ENCODE measurements around the gene ENOX1. TPM values are rescaled to one million over a fixed set of nuclear protein-coding genes. Genes with fewer than 3 reads are reported as not detected.

The ENOX1 gene
- total and polyA plus RNA-seq, 2 of the 13 experiments (the other 11 are each of a cell fraction or from before 2014, with no cell fraction given), result not detected

- Histone ChIP-seq H4K20me1 (ENCODE audit: insufficient read depth, low read length) (no peaks in the 10 kb centered on the region), H2AFZ (ENCODE audit: low read length) (no peak overlapping the region), H3K36me3 (replicated peaks in 1 of 2; ENCODE audit: control insufficient read depth in 1 of 2, insufficient read depth in 2 of 2, low read length in 2 of 2) (no peaks in the 10 kb centered on the region), H3K9me3 (ENCODE audit: low read length) (no peaks in the 10 kb centered on the region), H3K4me1 (ENCODE audit: insufficient read depth, low read length) (no peaks in the 10 kb centered on the region), H3K79me2 (ENCODE audit: insufficient read depth, low read length) (no peaks in the 10 kb centered on the region), H3K4me2 (ENCODE audit: low read depth, low read length) (no peak overlapping the region), H3K27me3 (ENCODE audit: control insufficient read depth in 1 of 2, insufficient read depth in 2 of 2, low read length in 2 of 2) (no peaks in the 10 kb centered on the region), H3K4me3 (replicated peaks in 1 of 3; ENCODE audit: insufficient read depth in 1 of 3, low read depth in 2 of 3, low read length in 3 of 3) (no peak overlapping the region), H3K9ac (ENCODE audit: insufficient read depth, low read depth, low read length) (no peak overlapping the region), H3K27ac (ENCODE audit: extremely low read length, insufficient read depth, low read length) (no peak overlapping the region)
- TF ChIP-seq ATF3 (CRISPR knock-in tag; IDR thresholded peaks at IDR 0.05) (no peak), SMARCC2 (IDR thresholded peaks at IDR 0.05) (no peak), HMG20B (CRISPR knock-in tag; conservative IDR thresholded peaks at IDR 0.05) (no peak), ZNF784 (CRISPR knock-in tag; IDR thresholded peaks at IDR 0.05; ENCODE audit: borderline replicate concordance) (no peak), NR2F2 (IDR thresholded peaks at IDR 0.05; ENCODE audit: borderline replicate concordance, low read depth) (no peak)
- in situ Hi-C loops (cut with HindIII; ENCODE audit: extremely low pct_ligation_motif_present, low pct_unique_long_range_greater_than_20kb), result no loop called here
- intact Hi-C loops (cut with micrococcal nuclease; ENCODE audit: unreplicated experiment), result no loop called here
- POLR2A ChIA-PET, result no interaction called here
- BruUV-seq (replicated peaks), result no TSS peak
- no peak for ATAC-seq
- no peak for DNase-seq (ENCODE audit: low spot score)
- CTCF ChIA-PET (ENCODE audit: low intra/inter-chr PET ratio, low total read pairs), result no interaction called here
- no peak for FAIRE-seq
These were observed 451.0 kb downstream of the ENOX1 start for GRCh38 chr13:43335764-43336163.

- Histone ChIP-seq H4K20me1 (ENCODE audit: insufficient read depth, low read length) (no peaks in the 10 kb centered on the region), H3K9ac (ENCODE audit: insufficient read depth, low read depth, low read length) (no peak overlapping the region), H3K27ac (ENCODE audit: extremely low read length, insufficient read depth, low read length) (no peak overlapping the region), H3K4me3 (replicated peaks in 1 of 3; ENCODE audit: insufficient read depth in 1 of 3, low read depth in 2 of 3, low read length in 3 of 3) (no peak overlapping the region), H2AFZ (ENCODE audit: low read length) (no peak overlapping the region), H3K4me2 (ENCODE audit: low read depth, low read length) (no peak overlapping the region), H3K36me3 (replicated peaks in 1 of 2; ENCODE audit: control insufficient read depth in 1 of 2, insufficient read depth in 2 of 2, low read length in 2 of 2) (no peaks in the 10 kb centered on the region), H3K79me2 (ENCODE audit: insufficient read depth, low read length) (no peaks in the 10 kb centered on the region), H3K4me1 (ENCODE audit: insufficient read depth, low read length) (no peaks in the 10 kb centered on the region), H3K9me3 (ENCODE audit: low read length) (no peaks in the 10 kb centered on the region), H3K27me3 (ENCODE audit: control insufficient read depth in 1 of 2, insufficient read depth in 2 of 2, low read length in 2 of 2) (no peaks in the 10 kb centered on the region)
- FAIRE-seq (no peak), ATAC-seq (no peak), DNase-seq (ENCODE audit: low spot score) (no peak)
- POLR2A ChIA-PET, result no interaction called here
- WGBS (ENCODE audit: low lambda C conversion rate), result 2% methylated on average over 3 of the region's 3 CpGs
- TF ChIP-seq ZNF605 (CRISPR knock-in tag; IDR thresholded peaks at IDR 0.05), result no peak
- TF ChIP-seq ZNF773 (CRISPR knock-in tag; IDR thresholded peaks at IDR 0.05; ENCODE audit: borderline replicate concordance), result no peak
- no peak for TF ChIP-seq KDM6A (CRISPR knock-in tag; IDR thresholded peaks at IDR 0.05; ENCODE audit: low read depth)
- no peak for TF ChIP-seq KMT2B (CRISPR knock-in tag; IDR thresholded peaks at IDR 0.05)
- no peak for TF ChIP-seq BCL6 (CRISPR knock-in tag; IDR thresholded peaks at IDR 0.05)
- TF ChIP-seq ETS1 (CRISPR knock-in tag; IDR thresholded peaks at IDR 0.05), result no peak
- TF ChIP-seq POLR2AphosphoS2 (IDR thresholded peaks at IDR 0.05; ENCODE audit: low read depth, low read length), result no peak
- no peak for TF ChIP-seq ATF2 (CRISPR knock-in tag; IDR thresholded peaks at IDR 0.05)
- TF ChIP-seq ZNF749 (CRISPR knock-in tag; IDR thresholded peaks at IDR 0.05; ENCODE audit: borderline replicate concordance), result no peak
- no peak for TF ChIP-seq PITX1 (CRISPR knock-in tag; IDR thresholded peaks at IDR 0.05)
- no peak for TF ChIP-seq ZNF451 (CRISPR knock-in tag; IDR thresholded peaks at IDR 0.05)
- TF ChIP-seq ZNF275 (CRISPR knock-in tag; IDR thresholded peaks at IDR 0.05; ENCODE audit: borderline replicate concordance), result no peak
- BruUV-seq (replicated peaks), result no TSS peak
- intact Hi-C loops (cut with micrococcal nuclease; ENCODE audit: unreplicated experiment) (no loop called here), in situ Hi-C loops (cut with HindIII; ENCODE audit: extremely low pct_ligation_motif_present, low pct_unique_long_range_greater_than_20kb) (no loop called here)
- CTCF ChIA-PET (ENCODE audit: low intra/inter-chr PET ratio, low total read pairs), result no interaction called here
These were observed 453.6 kb downstream of the ENOX1 start for GRCh38 chr13:43333176-43333575.

All from HepG2 (cell line).